GM21528 (cell line): ENCODE data around the gene CABP2.
"Not testable (repeated sequence)": the region's sequence is repeated elsewhere in the genome, so short reads cannot be mapped to it uniquely, and the experiment has no call there.

Source experiments
- ATAC-seq: cut with Tn5 transposase; IDR thresholded peaks from one replicate; pipeline ENCODE4 v1.9.1; 2021; ENCODE audit warnings: mild to moderate bottlenecking, moderate library complexity; ENCODE audit not compliant: unreplicated experiment, low FRiP score

The CABP2 gene

GRCh38 chr11:67539550-67539949 is 16.3 kb upstream of the CABP2 start:
- no peak for ATAC-seq

GRCh38 chr11:67538823-67539505 is 15.7 kb upstream of the CABP2 start:
- ATAC-seq, result no peak

- ATAC-seq, result no peak
Measured at GRCh38 chr11:67538306-67538705, 15.1 kb upstream of the CABP2 start.

- no peak for ATAC-seq
Measured at GRCh38 chr11:67535561-67535960, 12.3 kb upstream of the CABP2 start.

- no peak for ATAC-seq
Measured at GRCh38 chr11:67534070-67534679, 10.9 kb upstream of the CABP2 start.

- no peak for ATAC-seq
Measured at GRCh38 chr11:67532889-67533288, 9.6 kb upstream of the CABP2 start.

GRCh38 chr11:67530282-67530592 is 7.0 kb upstream of the CABP2 start:
- ATAC-seq, result no peak

GRCh38 chr11:67528376-67528775 is 5.1 kb upstream of the CABP2 start:
- no peak for ATAC-seq

GRCh38 chr11:67525275-67525976 is 2.2 kb upstream of the CABP2 start:
- no peak for ATAC-seq

GRCh38 chr11:67524480-67524808 is 1.2 kb upstream of the CABP2 start:
- no peak for ATAC-seq

GRCh38 chr11:67523556-67524479 is 572 bp upstream of the CABP2 start:
- ATAC-seq, result no peak

- ATAC-seq, result no peak
Measured at GRCh38 chr11:67522338-67522737, 908 bp downstream of the CABP2 start.

GRCh38 chr11:67521924-67522323 is 1.3 kb downstream of the CABP2 start:
- ATAC-seq, result no peak

- no peak for ATAC-seq
Measured at GRCh38 chr11:67520856-67521824, 2.1 kb downstream of the CABP2 start.

- ATAC-seq, result no peak
Measured at GRCh38 chr11:67519726-67520125, 3.5 kb downstream of the CABP2 start.

- no peak for ATAC-seq
Measured at GRCh38 chr11:67517784-67518552, 5.3 kb downstream of the CABP2 start.

- no peak for ATAC-seq
Measured at GRCh38 chr11:67516806-67517205, 6.4 kb downstream of the CABP2 start.

GRCh38 chr11:67514116-67514515 is 9.1 kb downstream of the CABP2 start:
- ATAC-seq, result no peak

- ATAC-seq, result not testable (repeated sequence)
Measured at GRCh38 chr11:67511558-67511957, 11.7 kb downstream of the CABP2 start.
